ENCODE data around the gene BRCA2.

Gene BRCA2

DNA sequence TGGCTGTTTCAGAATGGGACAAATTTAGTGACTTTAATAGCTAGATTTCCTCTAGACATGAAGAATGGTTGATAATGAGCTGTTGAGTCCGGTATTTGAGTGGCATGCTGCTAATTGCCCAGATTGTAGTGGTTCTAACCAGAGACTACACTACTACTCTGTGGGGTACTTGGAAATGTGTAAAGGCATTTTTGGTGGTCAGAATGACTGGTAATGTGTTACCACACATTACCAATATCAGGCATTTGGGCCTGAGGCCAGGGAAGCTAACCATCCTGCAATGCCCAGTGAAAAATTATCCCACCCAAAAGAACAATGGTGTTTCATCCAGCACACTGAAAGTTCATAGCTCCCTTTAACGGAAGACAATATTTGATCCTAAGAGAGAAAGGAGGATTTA, 130.2 kb downstream of the BRCA2 start:
- Histone ChIP-seq H3K27ac (ENCODE audit: insufficient read depth, low read depth, low read length, poor library complexity, severe bottlenecking) (no peak overlapping the region), H3K27me3 (ENCODE audit: control insufficient read depth, insufficient read depth, low read length, poor library complexity, severe bottlenecking) (no peaks in the 10 kb centered on the region), H3K36me3 (ENCODE audit: control insufficient read depth, insufficient read depth, low read length) (no peaks in the 10 kb centered on the region), H3K4me3 (ENCODE audit: insufficient read depth, low read depth, low read length) (no peak overlapping the region), H3K4me1 (ENCODE audit: control insufficient read depth, insufficient read depth, low read length) (no peaks in the 10 kb centered on the region), H3K9me3 (ENCODE audit: control insufficient read depth, low read length) (no peaks in the 10 kb centered on the region)
- WGBS, 2 experiments = 92 to 98% methylated on average over 2 of the region's 2 CpGs

GRCh38 chr13:32446220-32446619, 130.9 kb downstream of the BRCA2 start:
- H3K9me3 ChIP-seq (ENCODE audit: control insufficient read depth, low read length) = no peaks in the 10 kb centered on the region
- no peaks in the 10 kb centered on the region for H3K4me1 ChIP-seq (ENCODE audit: control insufficient read depth, insufficient read depth, low read length)
- H3K27ac ChIP-seq (ENCODE audit: insufficient read depth, low read depth, low read length, poor library complexity, severe bottlenecking) = no peak overlapping the region
- H3K4me3 ChIP-seq (ENCODE audit: insufficient read depth, low read depth, low read length) = no peak overlapping the region
- no peaks in the 10 kb centered on the region for H3K27me3 ChIP-seq (ENCODE audit: control insufficient read depth, insufficient read depth, low read length, poor library complexity, severe bottlenecking)
- H3K36me3 ChIP-seq (ENCODE audit: control insufficient read depth, insufficient read depth, low read length) = no peaks in the 10 kb centered on the region
- WGBS, 2 experiments = 93 to 97% methylated on average over 3 of the region's 3 CpGs

DNA sequence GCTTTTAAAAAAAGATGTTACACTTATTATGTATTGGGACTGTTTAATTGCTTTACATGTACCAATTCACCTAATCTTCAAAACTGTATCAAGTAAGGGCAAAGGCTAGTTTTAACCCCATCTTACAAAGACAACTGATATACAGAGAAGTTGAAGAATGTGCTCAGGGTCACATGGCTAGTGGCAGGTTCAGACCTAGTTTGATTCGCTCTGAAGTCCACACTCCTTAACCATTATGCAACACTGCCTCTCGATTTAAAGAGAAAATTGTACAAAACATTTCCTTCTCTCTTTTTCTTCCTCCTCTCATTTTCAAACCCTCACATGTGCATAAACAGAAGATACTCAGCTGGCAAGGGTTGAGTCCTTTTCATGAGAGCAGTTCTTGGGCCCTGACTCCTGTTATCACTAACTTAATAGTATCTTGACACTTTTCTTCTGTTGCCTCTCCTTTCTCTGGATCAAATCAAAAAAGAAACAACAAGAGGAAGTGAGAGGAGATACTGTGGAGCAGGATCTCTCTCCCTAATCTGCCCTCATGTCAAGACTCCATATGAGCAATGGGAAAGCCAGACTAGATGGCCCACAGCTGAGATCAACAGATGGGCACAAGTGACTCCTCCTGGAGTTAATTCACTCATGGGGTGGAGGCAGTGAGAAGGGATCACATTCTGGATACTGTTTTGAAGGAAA, 131.6 kb downstream of the BRCA2 start:
- no peaks in the 10 kb centered on the region for H3K9me3 ChIP-seq (ENCODE audit: control insufficient read depth, low read length)
- no peaks in the 10 kb centered on the region for H3K4me1 ChIP-seq (ENCODE audit: control insufficient read depth, insufficient read depth, low read length)
- H3K27me3 ChIP-seq (ENCODE audit: control insufficient read depth, insufficient read depth, low read length, poor library complexity, severe bottlenecking) = no peaks in the 10 kb centered on the region
- WGBS, 2 experiments = 93 to 95% methylated on average over 2 of the region's 2 CpGs
- no peak overlapping the region for H3K27ac ChIP-seq (ENCODE audit: insufficient read depth, low read depth, low read length, poor library complexity, severe bottlenecking)
- H3K36me3 ChIP-seq (ENCODE audit: control insufficient read depth, insufficient read depth, low read length) = no peaks in the 10 kb centered on the region
- no peak overlapping the region for H3K4me3 ChIP-seq (ENCODE audit: insufficient read depth, low read depth, low read length)

DNA sequence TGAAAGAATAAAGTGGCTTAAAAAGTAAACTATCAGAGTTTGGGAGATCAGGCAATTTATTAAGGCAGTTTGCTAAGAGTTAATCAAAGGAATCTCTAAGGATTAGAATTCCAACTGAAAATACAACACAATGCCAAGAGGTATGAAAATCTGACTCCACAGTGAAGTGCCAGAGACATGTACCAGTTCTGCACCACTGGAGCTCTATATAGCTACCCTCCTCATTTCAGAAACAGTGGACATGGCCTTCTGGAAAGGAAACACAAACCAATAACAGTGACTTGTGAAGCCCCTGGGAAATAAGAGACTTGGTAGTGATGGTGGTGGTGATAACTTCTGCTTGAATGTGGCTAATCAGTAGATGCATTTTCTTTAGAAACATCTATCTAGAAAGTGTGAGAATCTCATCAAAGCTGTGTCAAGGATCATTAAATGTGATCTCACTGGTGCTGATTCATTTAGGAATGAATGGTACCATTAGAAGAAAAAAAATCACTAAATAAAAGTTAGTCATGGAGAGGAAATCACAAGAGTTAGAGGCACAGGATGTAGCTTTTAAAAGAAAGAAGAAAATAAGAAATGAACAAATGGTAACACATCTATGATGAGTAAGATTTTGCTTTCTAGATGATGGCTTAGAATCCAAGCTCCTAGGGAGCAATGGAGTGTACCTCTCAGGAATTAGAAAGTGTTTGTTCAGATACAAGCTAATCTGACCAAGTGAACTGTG, 132.8 kb downstream of the BRCA2 start:
- H3K4me1 ChIP-seq (ENCODE audit: control insufficient read depth, insufficient read depth, low read length) = no peaks in the 10 kb centered on the region
- no peaks in the 10 kb centered on the region for H3K36me3 ChIP-seq (ENCODE audit: control insufficient read depth, insufficient read depth, low read length)
- H3K27ac ChIP-seq (ENCODE audit: insufficient read depth, low read depth, low read length, poor library complexity, severe bottlenecking) = no peak overlapping the region
- no peaks in the 10 kb centered on the region for H3K27me3 ChIP-seq (ENCODE audit: control insufficient read depth, insufficient read depth, low read length, poor library complexity, severe bottlenecking)
- H3K9me3 ChIP-seq (ENCODE audit: control insufficient read depth, low read length) = no peaks in the 10 kb centered on the region
- no peak overlapping the region for H3K4me3 ChIP-seq (ENCODE audit: insufficient read depth, low read depth, low read length)

GRCh38 chr13:32448972-32449371, 133.7 kb downstream of the BRCA2 start:
- Histone ChIP-seq H3K4me3 (ENCODE audit: insufficient read depth, low read depth, low read length) (no peak overlapping the region), H3K27ac (ENCODE audit: insufficient read depth, low read depth, low read length, poor library complexity, severe bottlenecking) (no peak overlapping the region), H3K4me1 (ENCODE audit: control insufficient read depth, insufficient read depth, low read length) (no peaks in the 10 kb centered on the region), H3K36me3 (ENCODE audit: control insufficient read depth, insufficient read depth, low read length) (no peaks in the 10 kb centered on the region), H3K27me3 (ENCODE audit: control insufficient read depth, insufficient read depth, low read length, poor library complexity, severe bottlenecking) (no peaks in the 10 kb centered on the region), H3K9me3 (ENCODE audit: control insufficient read depth, low read length) (no peaks in the 10 kb centered on the region)
- no CpG with 5 or more reads among the region's 1 CpG for WGBS, 2 experiments

Measured in ectodermal cell (in vitro differentiated cells).